Measurements from ENCODE around the gene CBX4. TPM values are rescaled to one million over a fixed set of nuclear protein-coding genes. Genes with fewer than 3 reads are reported as not detected.
"Not testable (repeated sequence)": the region's sequence is repeated elsewhere in the genome, so short reads cannot be mapped to it uniquely, and the experiment has no call there.

CBX4 gene
- total RNA-seq, 6 donors from 2014 or later: 17.0 to 33.3 (median 25.0) TPM

DNA sequence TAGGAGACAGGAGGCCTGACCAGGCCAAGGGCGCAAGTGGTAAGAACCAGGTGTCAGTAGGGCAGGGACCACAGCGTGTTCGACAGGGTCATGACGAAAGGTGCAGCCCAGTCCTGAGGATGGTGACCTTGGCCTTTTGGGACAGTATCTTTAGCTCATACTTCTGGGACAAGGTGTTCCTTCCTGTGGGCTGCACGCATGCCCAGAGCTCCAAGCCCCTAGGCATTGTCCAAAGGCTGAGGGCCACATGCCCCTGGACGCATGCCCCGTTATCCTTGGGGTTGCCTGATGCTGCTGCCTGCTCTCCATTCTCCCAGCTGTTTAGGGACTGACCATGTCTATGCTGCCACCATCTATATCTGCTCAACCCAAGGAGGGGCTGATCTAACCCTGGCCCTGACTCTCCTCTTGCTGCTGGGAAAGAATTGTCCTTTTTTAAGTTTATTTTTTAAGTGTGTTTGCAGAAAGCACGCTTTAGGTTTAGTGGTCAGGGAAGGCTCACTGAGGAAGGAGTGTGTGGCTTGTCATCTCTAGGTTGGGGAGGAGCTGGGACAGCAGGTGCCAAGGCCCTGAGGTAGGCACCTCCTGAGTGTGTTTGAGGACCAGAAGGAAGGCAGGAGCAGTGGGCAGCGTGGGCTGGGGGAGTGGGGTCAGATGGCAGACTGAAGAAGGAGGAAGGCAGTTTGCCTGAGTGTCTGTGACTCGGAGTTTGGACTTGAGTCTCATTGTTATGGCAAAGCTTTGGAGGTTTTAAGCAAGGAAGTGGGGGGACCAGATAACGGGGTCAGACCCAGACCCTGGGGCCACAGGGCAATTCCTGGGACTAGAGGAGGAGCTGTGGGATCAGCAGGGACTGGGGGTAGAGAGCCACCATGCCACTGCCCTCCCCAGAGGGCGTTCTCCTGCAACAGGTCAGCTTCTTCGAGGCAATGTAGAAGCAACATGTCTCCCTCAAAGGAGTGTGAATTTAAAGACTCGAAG is 15.1 kb upstream of the CBX4 start:
- Histone ChIP-seq H3K9me3 (no peaks in the 10 kb centered on the region), H3K27me3 (no peaks in the 10 kb centered on the region), H3K36me3 (no peaks in the 10 kb centered on the region), H3K27ac (no peak overlapping the region), H3K4me1 (peaks cover 4 to 6% (median 5%) of the 10 kb centered on the region in 4 donors), H3K4me3 (no peak overlapping the region)
- 85 to 87% methylated on average over 13 to 14 of the region's 14 CpGs for WGBS, 2 donors
- DNase-seq (no peak), ATAC-seq (ENCODE audit: low FRiP score in 2 of 2) (no peak)
- TF ChIP-seq CTCF (IDR thresholded peaks at IDR 0.05): no peak
- TF ChIP-seq POLR2AphosphoS5 (IDR thresholded peaks at IDR 0.05): no peak

GRCh38 chr17:79853168-79853567 is 13.9 kb upstream of the CBX4 start:
- H3K36me3 ChIP-seq; ATAC-seq (ENCODE audit: low FRiP score in 2 of 2); H3K4me1 ChIP-seq; H3K27me3 ChIP-seq; DNase-seq; H3K9me3 ChIP-seq: not testable (repeated sequence)
- 89 to 90% methylated on average over 10 of the region's 10 CpGs for WGBS, 2 donors
- H3K27ac ChIP-seq: peak overlapping the region in 3 of 4 donors; percentile 42 to 57 (median 43)
- H3K4me3 ChIP-seq: peak overlapping the region in 1 of 4 donors; percentile 34

DNA sequence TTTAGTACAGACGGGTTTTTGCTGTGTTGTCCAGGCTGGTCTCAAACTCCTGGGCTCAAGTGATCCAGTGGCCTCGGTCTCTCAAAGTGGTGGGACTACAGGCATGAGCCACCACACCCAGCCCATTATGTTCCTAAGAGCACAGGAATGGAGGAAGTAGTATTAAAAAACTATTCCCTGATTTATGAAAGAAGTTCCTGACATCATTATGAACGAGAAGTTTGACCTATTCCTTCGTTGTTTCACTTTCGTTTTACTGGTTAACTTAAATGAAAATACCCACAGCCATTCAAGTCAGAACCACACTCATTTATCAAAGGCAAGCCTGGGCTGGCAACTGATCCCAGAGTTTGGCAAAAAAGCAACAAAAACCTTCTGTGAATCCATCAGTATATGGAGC is 13.5 kb upstream of the CBX4 start:
- DNase-seq (no peak), ATAC-seq (ENCODE audit: low FRiP score in 2 of 2) (peak in 1 of 2 donors; percentile 32)
- H3K27me3 ChIP-seq: no peaks in the 10 kb centered on the region
- no peak for TF ChIP-seq POLR2AphosphoS5 (IDR thresholded peaks at IDR 0.05)
- 5 to 10% methylated on average over 5 of the region's 5 CpGs for WGBS, 2 donors
- H3K36me3 ChIP-seq: no peaks in the 10 kb centered on the region
- peaks cover 4 to 6% (median 5%) of the 10 kb centered on the region in 4 donors for H3K4me1 ChIP-seq
- H3K4me3 ChIP-seq: peak overlapping the region in 2 of 4 donors; percentile 17 to 34
- H3K27ac ChIP-seq: peak overlapping the region; percentile 31 to 57 (median 42)
- H3K9me3 ChIP-seq: no peaks in the 10 kb centered on the region

DNA sequence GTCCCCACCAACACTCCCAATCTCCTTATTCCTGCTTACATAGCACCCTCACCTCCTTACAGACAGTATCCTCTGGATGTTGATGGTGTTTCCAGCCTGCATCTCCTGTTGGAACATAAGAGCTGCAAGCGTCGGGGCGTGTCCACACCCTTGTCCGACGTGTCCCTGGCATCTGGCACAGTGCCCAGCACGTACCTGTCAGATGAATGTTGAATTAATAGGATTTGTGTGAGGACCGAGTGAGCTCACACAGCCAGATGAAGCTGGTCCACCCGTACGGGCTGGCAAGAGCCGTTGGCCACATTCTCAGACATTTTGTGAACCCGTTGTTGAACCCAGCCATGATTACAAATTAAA is 12.2 kb upstream of the CBX4 start:
- Histone ChIP-seq H3K4me3 (no peak overlapping the region), H3K36me3 (no peaks in the 10 kb centered on the region), H3K27ac (no peak overlapping the region), H3K4me1 (peaks cover 4 to 6% (median 5%) of the 10 kb centered on the region in 4 donors), H3K27me3 (no peaks in the 10 kb centered on the region), H3K9me3 (no peaks in the 10 kb centered on the region)
- DNase-seq (peak in 1 of 2 donors; percentile 65), ATAC-seq (ENCODE audit: low FRiP score in 2 of 2) (no peak)
- whole genome bisulfite sequencing, 2 donors: 64 to 82% methylated on average over 11 of the region's 11 CpGs
- no peak for TF ChIP-seq EP300 (IDR thresholded peaks at IDR 0.05)
- no peak for TF ChIP-seq CTCF (IDR thresholded peaks at IDR 0.05)
- no peak for TF ChIP-seq POLR2A (IDR thresholded peaks at IDR 0.05)
- no peak for TF ChIP-seq POLR2AphosphoS5 (IDR thresholded peaks at IDR 0.05)

- no peaks in the 10 kb centered on the region for H3K9me3 ChIP-seq
- ATAC-seq (ENCODE audit: low FRiP score in 2 of 2) (peak in 1 of 2 donors; percentile 20), DNase-seq (peak in 1 of 2 donors; percentile 70)
- H3K4me3 ChIP-seq: no peak overlapping the region
- peaks cover 4 to 7% (median 5%) of the 10 kb centered on the region in 4 donors for H3K4me1 ChIP-seq
- H3K27me3 ChIP-seq: no peaks in the 10 kb centered on the region
- TF ChIP-seq POLR2AphosphoS5 (IDR thresholded peaks at IDR 0.05) (no peak), CTCF (IDR thresholded peaks at IDR 0.05) (no peak), POLR2A (IDR thresholded peaks at IDR 0.05) (no peak), EP300 (IDR thresholded peaks at IDR 0.05) (no peak)
- no peak overlapping the region for H3K27ac ChIP-seq
- WGBS, 2 donors: 88 to 97% methylated on average over 16 to 18 of the region's 18 CpGs
- no peaks in the 10 kb centered on the region for H3K36me3 ChIP-seq
Observed at GRCh38 chr17:79850571-79851460, 11.6 kb upstream of the CBX4 start.

Data from upper lobe of left lung (tissue), 6 donors.